Endothelial cell of umbilical vein (primary cell): ENCODE data around the gene GIMAP8. TPM values are rescaled to one million over a fixed set of nuclear protein-coding genes. Genes with fewer than 3 reads are reported as not detected.

Experiments
- BruUV-seq: library from RNA; stranded (reverse); fragments of 400-500 nt; replicated peaks from 2 replicates; lab custom pipeline; 2021; lab: Mats Ljungman, UMichigan
- CTCF ChIA-PET: fragments of 300-600, 350-600 bp; sonication (Branson Sonifier 250); formaldehyde crosslinking; loops from one replicate; lab custom pipeline; 2021; ENCODE audit warnings: antibody characterized with exemption, inconsistent platforms; lab: Charles Lee
- POLR2A ChIA-PET: fragments of 300-600, 350-600 bp; sonication (Branson Sonifier 250); formaldehyde crosslinking; loops from one replicate; lab custom pipeline; 2021; ENCODE audit warnings: antibody characterized with exemption, inconsistent platforms; lab: Charles Lee
- DNase-seq: peaks from one replicate; pipeline ENCODE4 v3.0.0-alpha.2; 2011; ENCODE audit warnings: low read depth, low spot score
- FAIRE-seq: peaks from 2 replicates; lab custom pipeline; 2011; peaks lifted over from hg19 to GRCh38; lab: Jason Lieb, UNC
- H2AFZ ChIP-seq: 2 replicates; pipeline ENCODE4 v1.6.0; 2012; ENCODE audit warnings: low read depth, low read length, control low read depth, inconsistent platforms
- H3K27ac ChIP-seq: 2 replicates; pipeline ENCODE4 v1.5.1; 2011; ENCODE audit warnings: low read depth, mild to moderate bottlenecking, control low read depth, low read length, moderate library complexity; ENCODE audit not compliant: insufficient read depth
- H3K27me3 ChIP-seq, 2 experiments: 2 replicates each; pipeline versions ENCODE4 v1.6.0 to v1.6.1; 2011; ENCODE audit warnings: low read length in 2 of 2, mixed read lengths in 1 of 2; ENCODE audit not compliant: control insufficient read depth in 2 of 2, insufficient read depth in 2 of 2
- H3K36me3 ChIP-seq, 2 experiments: 2 replicates in 1 of 2; 3 replicates in 1 of 2; pipeline ENCODE4 v1.5.1; 2011; ENCODE audit warnings: low read length in 2 of 2, mild to moderate bottlenecking in 1 of 2, moderate library complexity in 1 of 2; ENCODE audit not compliant: control insufficient read depth in 2 of 2, insufficient read depth in 2 of 2; ENCODE audit errors: extremely low read depth in 1 of 2
- H3K4me1 ChIP-seq: 3 replicates; pipeline ENCODE4 v1.5.1; 2011; ENCODE audit warnings: mild to moderate bottlenecking, low read length; ENCODE audit not compliant: control insufficient read depth, insufficient read depth; ENCODE audit errors: extremely low read depth
- H3K4me2 ChIP-seq: 2 replicates; pipeline ENCODE4 v1.6.1; 2011; ENCODE audit warnings: low read length, control low read depth, mixed read lengths; ENCODE audit not compliant: insufficient read depth
- H3K4me3 ChIP-seq, 3 experiments: fragments of 200-600 bp in 1 of 3; sonication (generic), shearing (Covaris generic) in 1 of 3; replicated peaks in 1 of 3; 2 replicates each; pipeline ENCODE4 v1.5.1; 2011 to 2016; ENCODE audit warnings: control low read depth in 3 of 3, low read length in 3 of 3, mild to moderate bottlenecking in 2 of 3, inconsistent platforms in 1 of 3, low read depth in 1 of 3, moderate library complexity in 1 of 3; ENCODE audit not compliant: insufficient read depth in 1 of 3
- H3K79me2 ChIP-seq: 2 replicates; pipeline ENCODE4 v1.6.0; 2012; ENCODE audit warnings: low read length, inconsistent platforms; ENCODE audit not compliant: control insufficient read depth, insufficient read depth
- H3K9ac ChIP-seq: replicated peaks from 2 replicates; pipeline ENCODE3; 2011; ENCODE audit warnings: low read length, control low read depth; ENCODE audit not compliant: insufficient read depth; ENCODE audit errors: extremely low read depth
- H3K9me1 ChIP-seq: replicated peaks from 3 replicates; pipeline ENCODE4 v1.6.0; 2011; ENCODE audit warnings: mild to moderate bottlenecking, low read length; ENCODE audit not compliant: control insufficient read depth, insufficient read depth; ENCODE audit errors: extremely low read depth
- H3K9me3 ChIP-seq: replicated peaks from 2 replicates; pipeline ENCODE4 v1.5.1; 2012; ENCODE audit warnings: low read length, inconsistent platforms; ENCODE audit not compliant: control insufficient read depth, insufficient read depth
- H4K20me1 ChIP-seq: replicated peaks from 2 replicates; pipeline ENCODE3; 2011; ENCODE audit warnings: mild to moderate bottlenecking, low read length; ENCODE audit not compliant: control insufficient read depth, insufficient read depth; ENCODE audit errors: extremely low read depth
- CTCF ChIP-seq, 2 donors: IDR thresholded peaks; 1 replicate in 1 of 2; 2 replicates in 1 of 2; pipeline ENCODE4 v1.5.1; 2011; ENCODE audit warnings: low read length in 2 of 2, mild to moderate bottlenecking in 2 of 2, moderate library complexity in 2 of 2, control low read depth in 1 of 2, inconsistent platforms in 1 of 2, low read depth in 1 of 2; ENCODE audit not compliant: insufficient read depth in 1 of 2; ENCODE audit errors: extremely low read depth in 1 of 2
- EZH2 ChIP-seq: IDR thresholded peaks from 2 replicates; pipeline ENCODE4 v1.6.1; 2012; ENCODE audit warnings: borderline replicate concordance, low read depth, mild to moderate bottlenecking, moderate library complexity, low read length, inconsistent platforms; ENCODE audit not compliant: severe bottlenecking
- FOS ChIP-seq: IDR thresholded peaks from 2 replicates; pipeline ENCODE4 v1.6.1; 2011; ENCODE audit warnings: mild to moderate bottlenecking, low read length, moderate library complexity, borderline replicate concordance; ENCODE audit not compliant: insufficient read depth
- GATA2 ChIP-seq: IDR thresholded peaks from 2 replicates; pipeline ENCODE4 v1.7.0; 2011; ENCODE audit warnings: low read depth, mild to moderate bottlenecking, moderate library complexity, mixed read lengths, low read length; ENCODE audit not compliant: insufficient read length, insufficient read depth
- JUN ChIP-seq: IDR thresholded peaks from 2 replicates; pipeline ENCODE4 v1.6.1; 2011; ENCODE audit warnings: borderline replicate concordance, low read depth; ENCODE audit not compliant: insufficient read length, insufficient read depth
- MAX ChIP-seq: IDR thresholded peaks from 2 replicates; pipeline ENCODE4 v1.6.1; 2011; ENCODE audit not compliant: insufficient read depth, insufficient read length
- MYC ChIP-seq: IDR thresholded peaks from one replicate; pipeline ENCODE4 v1.6.1; 2011; ENCODE audit warnings: mild to moderate bottlenecking, low read depth, low read length
- POLR2A ChIP-seq: IDR thresholded peaks from 2 replicates; pipeline ENCODE4 v1.6.1; 2012; ENCODE audit warnings: low read depth, mild to moderate bottlenecking, control low read depth, low read length
- POLR2AphosphoS5 ChIP-seq: IDR thresholded peaks from 2 replicates; pipeline ENCODE4 v1.6.1; 2012; ENCODE audit warnings: low read depth, mild to moderate bottlenecking, control low read depth, low read length, moderate library complexity; ENCODE audit not compliant: insufficient read depth
- dilution Hi-C: fragments of 300-500 bp; cut with MboI; formaldehyde crosslinking; loops from one replicate; pipeline ENCODE4 v1.15.0; 2019; ENCODE audit warnings: low sequenced_read_pairs; ENCODE audit not compliant: extremely low pct_ligation_motif_present
- intact Hi-C: fragments of 100-400 bp; cut with micrococcal nuclease; formaldehyde crosslinking; loops from one replicate; pipeline ENCODE4 v1.10.0; 2022
- polyA plus RNA-seq, 4 experiments: library from polyadenylated mRNA; depleted of rRNA in 3 of 4; stranded (reverse) in 3 of 4; unstranded in 1 of 4; fragments of >200 nt; gene quantifications; 2 replicates each; pipeline versions ENCODE4 v1.2.1 to v1.2.3, GENCODE V29; 2011 to 2012; ENCODE audit warnings: missing spikeins in 1 of 4
- total RNA-seq: library from RNA; stranded (reverse); gene quantifications from 2 replicates; pipeline ENCODE4 v1.2.3, GENCODE V29; 2021

Gene GIMAP8
- total and polyA plus RNA-seq, 2 donors (not counting 3 experiments of a cell fraction or from before 2014, with no cell fraction given): 32.2 to 71.8 TPM

- Histone ChIP-seq H3K9me3 (no peaks in the 10 kb centered on the region), H3K9ac (no peak overlapping the region), H2AFZ (no peak overlapping the region), H3K36me3 (peaks cover 32 to 56% of the 10 kb centered on the region in 2 experiments), H3K9me1 (no peaks in the 10 kb centered on the region), H3K4me1 (peaks cover 5% of the 10 kb centered on the region), H4K20me1 (no peaks in the 10 kb centered on the region), H3K27me3 (no peaks in the 10 kb centered on the region), H3K4me2 (no peak overlapping the region), H3K79me2 (peaks cover 26% of the 10 kb centered on the region), H3K4me3 (no peak overlapping the region), H3K27ac (no peak overlapping the region)
- TF ChIP-seq FOS: no peak
- no peak for TF ChIP-seq EZH2
- no peak for TF ChIP-seq GATA2
- intact Hi-C loops: no loop called here
- dilution Hi-C loops: no loop called here
- POLR2A ChIA-PET: interaction anchor here (0.6 kb wide), 1 partner anchor 43 kb away, joined by 5 read pairs; the partner anchor contains the start of gene GIMAP7
- no TSS peak for BruUV-seq
- DNase-seq: no peak
- CTCF ChIA-PET: interaction anchor here (1.0 kb wide), 2 partner anchors 12 to 18 kb away, joined by 3 read pairs; no protein-coding TSS in a partner anchor
- no peak for FAIRE-seq
Observed at GRCh38 chr7:150471886-150472285, 21.5 kb downstream of the GIMAP8 start.

- H3K9me1 ChIP-seq: no peaks in the 10 kb centered on the region
- H3K4me3 ChIP-seq: no peak overlapping the region
- ChIA-PET POLR2A (no interaction called here), CTCF (interaction anchor here (1.3 kb wide), 1 partner anchor 9 kb away, joined by 3 read pairs; no protein-coding TSS in a partner anchor)
- H3K79me2 ChIP-seq: peaks cover 10% of the 10 kb centered on the region
- no peak overlapping the region for H3K27ac ChIP-seq
- no peak overlapping the region for H2AFZ ChIP-seq
- intact Hi-C loops (no loop called here), dilution Hi-C loops (no loop called here)
- no peaks in the 10 kb centered on the region for H4K20me1 ChIP-seq
- H3K36me3 ChIP-seq: peaks cover 24 to 66% of the 10 kb centered on the region in 2 experiments
- H3K4me1 ChIP-seq: peaks cover 5% of the 10 kb centered on the region
- H3K9ac ChIP-seq: no peak overlapping the region
- no peaks in the 10 kb centered on the region for H3K9me3 ChIP-seq
- FAIRE-seq (no peak), DNase-seq (no peak)
- no TSS peak for BruUV-seq
- H3K4me2 ChIP-seq: no peak overlapping the region
- H3K27me3 ChIP-seq: no peaks in the 10 kb centered on the region
- TF ChIP-seq JUN (no peak), FOS (no peak), EZH2 (no peak), POLR2A (no peak), MAX (no peak), GATA2 (no peak), POLR2AphosphoS5 (no peak), CTCF (IDR thresholded peaks at IDR 0.05; ENCODE audit: extremely low read depth in 1 of 2, insufficient read depth in 1 of 2, low read depth in 1 of 2, low read length in 2 of 2) (no peak), MYC (no peak)
Observed at GRCh38 chr7:150473902-150474301, 23.5 kb downstream of the GIMAP8 start.
